NOMO-1 (cell line): ENCODE data around the gene SLC6A8.
"Not testable (repeated sequence)": the region's sequence is repeated elsewhere in the genome, so short reads cannot be mapped to it uniquely, and the experiment has no call there.

ENCODE experiments used
- DNase-seq, 2 experiments: peaks; one replicate each; lab custom pipeline; 2025; ENCODE audit not compliant: unreplicated experiment in 2 of 2; lab: John Stamatoyannopoulos, UW

The SLC6A8 gene

DNA sequence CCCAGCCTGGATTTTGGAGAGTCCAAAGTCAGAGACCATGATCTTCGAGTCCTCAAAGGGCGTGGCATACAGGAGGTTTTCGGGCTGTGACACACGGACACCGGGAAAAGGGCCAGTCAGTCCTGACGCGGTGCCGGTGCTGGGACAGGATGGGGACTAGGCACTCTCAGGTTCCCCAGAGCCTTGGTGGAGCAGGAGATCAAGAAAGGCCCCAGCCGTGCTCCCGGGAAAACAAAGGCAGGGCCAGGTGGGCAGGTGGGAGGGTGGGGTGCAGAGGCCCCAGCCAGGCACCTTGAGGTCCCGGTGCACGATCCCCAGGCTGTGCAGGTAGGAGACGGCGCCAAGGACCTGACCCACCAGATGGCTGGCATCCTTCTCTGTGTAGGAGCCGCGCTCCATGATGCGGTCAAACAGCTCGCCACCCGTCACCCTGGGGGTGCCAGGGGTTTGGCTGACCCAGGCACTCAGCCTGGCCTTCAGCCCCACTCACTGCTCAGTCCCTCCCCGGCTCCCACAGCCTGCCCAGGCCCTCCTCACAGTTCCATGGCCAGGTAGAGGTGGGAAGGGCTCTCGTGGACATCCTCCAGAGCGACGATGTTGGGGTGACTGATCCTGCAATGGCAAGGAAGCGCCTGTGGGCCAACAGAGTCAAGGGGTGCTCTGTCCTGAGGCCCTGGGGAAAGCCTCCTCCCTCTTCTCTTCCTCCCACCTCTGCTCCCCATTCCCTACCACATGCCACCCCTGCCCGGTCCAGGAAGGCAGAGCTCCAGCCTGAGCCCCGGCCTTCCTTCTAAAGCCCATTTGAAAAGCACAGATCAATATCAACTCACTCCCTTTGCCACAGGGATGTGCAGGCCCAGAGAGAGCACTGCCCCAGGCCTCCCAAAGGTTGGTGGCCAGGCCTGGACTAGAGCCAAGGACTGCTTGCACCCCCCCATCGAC is 15.9 kb upstream of the SLC6A8 start:
- no peak for DNase-seq

- DNase-seq, result no peak
Observed at GRCh38 chrX:153672531-153673427, 14.9 kb upstream of the SLC6A8 start.

DNA sequence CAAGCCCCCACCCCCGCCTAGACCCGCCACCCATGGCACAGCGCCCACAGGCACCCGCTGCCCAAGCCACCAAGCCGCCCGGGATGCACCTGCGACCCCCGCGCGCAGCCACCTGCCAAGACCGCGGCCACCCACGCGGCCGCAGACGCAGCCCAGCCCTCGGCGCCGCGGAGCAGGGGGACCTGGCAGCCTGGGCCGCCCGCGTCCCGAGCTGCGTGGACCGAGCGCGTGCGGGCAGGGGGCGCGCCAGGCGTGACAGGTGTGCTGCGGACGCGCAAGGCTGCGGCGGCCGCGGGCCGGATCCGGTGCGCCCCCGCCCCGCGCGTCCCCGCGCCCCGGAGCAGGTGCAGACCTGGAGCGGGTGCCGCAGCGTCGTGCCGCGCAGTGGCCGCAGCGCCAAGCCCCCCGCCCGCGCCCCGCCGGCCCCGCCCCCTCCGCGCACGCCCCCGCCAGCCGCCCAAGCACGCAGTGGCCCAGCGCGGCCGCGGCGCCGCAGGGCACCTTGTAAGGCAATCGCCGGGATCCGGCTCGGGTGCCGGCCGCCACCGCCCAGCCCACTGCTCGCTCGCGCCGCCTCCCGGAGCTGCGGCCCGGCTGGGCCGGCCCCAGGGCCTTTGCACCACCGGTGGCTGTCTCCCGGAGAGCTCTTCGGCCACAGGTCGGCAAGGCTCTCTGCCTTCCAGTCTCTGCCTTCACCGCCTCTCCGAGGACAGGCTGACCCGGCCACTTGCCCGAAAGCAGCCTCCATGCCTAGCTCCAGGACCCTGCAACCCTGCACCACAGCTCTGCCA is 14.1 kb upstream of the SLC6A8 start, which contains the start of gene PNCK:
PNCK (minus strand) TSS at position 386 of the 791 bp plus-strand sequence. CDS start 737 bp downstream, outside the sequence.
- no peak for DNase-seq

DNA sequence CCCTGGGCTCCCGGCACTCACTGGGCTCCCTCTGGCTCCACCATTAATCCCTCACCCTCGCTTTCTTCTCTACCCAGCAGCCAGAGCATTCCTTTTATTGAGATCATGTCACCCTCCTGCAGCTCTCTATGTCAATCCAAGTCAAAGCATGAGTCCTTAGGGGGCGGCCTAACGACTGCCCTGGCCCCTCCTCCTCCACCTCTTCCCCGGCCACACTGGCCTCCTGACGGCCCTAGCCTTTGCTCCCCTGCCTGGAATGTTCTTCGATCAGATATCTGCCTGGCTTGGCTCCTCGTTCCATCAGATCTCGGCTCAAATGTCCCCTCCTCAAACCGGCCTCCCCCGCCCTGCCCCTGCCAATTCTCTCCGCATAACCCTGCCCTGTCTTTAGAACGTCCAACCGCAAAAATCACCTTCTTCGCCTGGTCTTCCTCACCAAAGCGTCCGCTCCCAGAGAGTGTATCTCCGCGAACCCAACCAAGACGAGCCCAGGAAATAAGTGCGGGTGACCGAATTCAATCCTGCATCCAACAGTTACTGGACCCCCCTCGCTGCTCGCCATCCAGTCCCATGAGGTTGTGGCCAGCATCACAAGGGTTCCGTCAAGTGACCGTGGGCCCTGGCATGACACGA is 13.4 kb upstream of the SLC6A8 start:
- DNase-seq, result no peak

GRCh38 chrX:153681175-153681574 is 6.6 kb upstream of the SLC6A8 start:
- no peak for DNase-seq

GRCh38 chrX:153683486-153683885 is 4.2 kb upstream of the SLC6A8 start:
- not testable (repeated sequence) for DNase-seq

DNA sequence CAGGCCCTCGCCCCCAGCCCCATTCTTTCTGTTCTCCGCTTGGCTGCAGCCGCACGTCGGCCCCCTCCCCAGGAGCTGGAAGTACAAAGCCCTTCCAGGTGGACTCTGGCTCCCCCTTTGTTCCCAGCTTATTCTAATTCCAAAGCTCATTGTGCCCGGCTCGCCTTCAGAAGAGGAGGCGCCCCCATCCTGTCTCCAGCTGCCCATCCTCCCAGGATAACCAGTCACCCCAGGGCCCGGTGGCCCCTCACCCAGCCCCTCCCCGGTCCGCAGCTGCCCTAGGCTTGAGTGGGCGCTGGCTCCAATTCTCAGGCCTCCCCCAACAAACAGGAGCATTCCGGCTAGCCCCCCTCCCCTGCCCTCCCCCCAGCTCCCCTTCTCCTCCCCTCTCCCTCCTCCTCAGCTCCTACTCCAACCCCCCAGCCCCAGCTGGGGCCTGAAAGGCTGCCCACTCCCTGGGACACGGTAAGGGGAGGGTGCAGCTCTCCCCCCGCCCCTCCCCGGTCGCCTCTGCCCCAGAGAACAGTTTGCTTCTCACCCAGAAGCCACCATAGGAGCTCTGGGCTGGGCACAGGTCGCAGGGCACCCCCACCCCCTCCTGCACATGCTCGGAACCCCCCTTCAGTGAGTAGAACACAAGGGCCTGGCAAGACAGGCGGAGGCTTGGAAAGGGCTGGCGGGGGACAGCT is 3.1 kb upstream of the SLC6A8 start:
- DNase-seq, result no peak

GRCh38 chrX:153685156-153685536 is 2.6 kb upstream of the SLC6A8 start:
- no peak for DNase-seq

DNA sequence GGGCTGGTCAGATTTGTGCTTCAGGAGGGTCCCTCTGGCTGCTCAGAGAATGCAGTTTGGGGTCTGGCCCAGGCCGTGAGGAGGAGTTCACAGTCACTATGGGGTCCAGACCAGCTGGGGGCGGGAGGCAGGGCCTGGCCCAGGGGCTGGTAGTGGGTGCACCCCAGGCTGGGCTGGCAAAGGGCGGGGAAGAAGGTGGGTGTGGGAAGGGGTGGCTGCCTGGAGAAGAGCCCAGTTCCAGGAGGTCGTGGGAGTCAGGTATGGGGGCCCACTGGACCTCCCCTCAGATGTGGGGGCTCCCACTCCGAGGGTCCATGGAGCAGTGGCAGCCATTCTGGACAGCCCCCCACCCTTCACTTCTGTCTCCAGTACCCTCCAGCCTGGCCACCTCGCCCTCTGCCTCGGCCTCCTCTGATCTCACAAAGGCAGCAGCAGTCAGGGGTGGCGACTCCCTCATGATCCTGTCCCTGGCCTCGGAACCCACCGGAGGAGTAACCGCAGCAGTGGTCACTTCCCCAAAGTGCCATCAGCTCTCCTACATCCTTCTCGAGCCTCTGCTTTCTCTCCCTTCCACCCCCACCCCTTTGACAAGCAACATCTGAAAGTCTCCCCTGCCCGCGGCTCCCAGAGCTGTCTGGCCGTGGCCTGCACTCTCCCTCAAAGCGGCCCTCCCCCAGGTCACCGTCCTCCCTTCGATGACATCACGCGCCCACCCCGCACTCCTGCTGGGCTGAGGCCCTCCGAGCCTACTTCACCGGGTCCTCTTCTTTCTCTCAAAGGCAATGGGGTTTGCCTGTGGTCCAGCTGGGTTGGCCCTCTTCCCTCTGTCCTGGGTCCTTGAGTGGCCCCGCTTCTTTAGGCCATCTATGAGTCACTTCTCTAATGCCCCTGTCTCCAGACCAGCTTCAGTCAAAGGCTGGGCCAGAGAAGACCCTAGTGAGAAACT is 1.7 kb upstream of the SLC6A8 start:
- DNase-seq, result peak in 1 of 2 experiments; percentile 50

DNA sequence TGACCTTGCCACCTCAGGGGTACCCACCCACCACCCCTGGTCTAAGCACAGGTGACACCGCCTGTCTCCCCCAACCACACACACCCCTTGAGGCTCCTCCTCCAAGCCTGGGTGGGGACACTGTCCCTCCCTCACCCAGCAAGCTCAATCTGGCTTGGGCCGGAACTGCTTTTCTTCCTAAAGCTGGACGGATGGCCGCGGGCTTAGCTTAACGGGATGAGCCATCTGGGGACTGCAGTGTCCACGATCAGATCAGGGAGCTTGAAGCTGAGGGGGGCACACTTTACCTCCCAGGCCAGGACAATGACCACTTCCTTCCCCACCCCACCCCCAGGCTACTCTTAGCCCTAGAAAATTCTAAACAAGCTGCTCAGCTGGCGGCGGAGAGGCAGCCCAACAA is 1.0 kb upstream of the SLC6A8 start:
- DNase-seq, result no peak

DNA sequence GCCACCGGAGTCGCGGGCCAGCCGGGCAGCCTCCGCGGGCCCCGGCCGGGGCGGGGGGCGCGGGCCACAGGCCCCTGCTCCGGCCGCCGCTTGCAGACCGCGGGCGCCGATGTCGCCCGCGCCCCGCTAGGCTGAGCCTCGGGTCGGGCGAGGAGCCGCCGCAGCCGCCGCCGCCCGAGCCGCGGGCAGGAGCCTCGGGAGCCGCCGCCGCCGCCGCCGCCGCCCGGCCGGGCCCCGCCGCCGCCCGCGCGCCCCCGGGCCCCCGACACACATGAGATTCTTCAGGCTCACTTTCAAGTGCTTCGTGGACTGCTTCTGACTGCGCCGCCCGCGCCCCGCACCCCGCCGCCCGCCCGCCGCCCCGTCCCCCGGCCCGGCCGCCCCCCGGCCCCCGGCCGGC is 345 bp downstream of the SLC6A8 start:
- DNase-seq, result no peak

DNA sequence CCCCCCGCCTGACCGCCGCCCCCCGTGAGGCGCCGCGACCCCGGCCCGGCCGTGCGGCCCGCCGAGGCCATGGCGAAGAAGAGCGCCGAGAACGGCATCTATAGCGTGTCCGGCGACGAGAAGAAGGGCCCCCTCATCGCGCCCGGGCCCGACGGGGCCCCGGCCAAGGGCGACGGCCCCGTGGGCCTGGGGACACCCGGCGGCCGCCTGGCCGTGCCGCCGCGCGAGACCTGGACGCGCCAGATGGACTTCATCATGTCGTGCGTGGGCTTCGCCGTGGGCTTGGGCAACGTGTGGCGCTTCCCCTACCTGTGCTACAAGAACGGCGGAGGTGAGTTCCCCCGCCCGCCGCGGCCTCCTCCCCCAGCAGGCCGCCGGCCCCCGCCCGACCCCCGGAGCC is 780 bp downstream of the SLC6A8 start:
- no peak for DNase-seq

- DNase-seq, result no peak
Observed at GRCh38 chrX:153688911-153689590, 1.3 kb downstream of the SLC6A8 start.

GRCh38 chrX:153689654-153690465 is 2.1 kb downstream of the SLC6A8 start:
- no peak for DNase-seq

GRCh38 chrX:153690466-153690865 is 2.7 kb downstream of the SLC6A8 start:
- DNase-seq, result no peak

DNA sequence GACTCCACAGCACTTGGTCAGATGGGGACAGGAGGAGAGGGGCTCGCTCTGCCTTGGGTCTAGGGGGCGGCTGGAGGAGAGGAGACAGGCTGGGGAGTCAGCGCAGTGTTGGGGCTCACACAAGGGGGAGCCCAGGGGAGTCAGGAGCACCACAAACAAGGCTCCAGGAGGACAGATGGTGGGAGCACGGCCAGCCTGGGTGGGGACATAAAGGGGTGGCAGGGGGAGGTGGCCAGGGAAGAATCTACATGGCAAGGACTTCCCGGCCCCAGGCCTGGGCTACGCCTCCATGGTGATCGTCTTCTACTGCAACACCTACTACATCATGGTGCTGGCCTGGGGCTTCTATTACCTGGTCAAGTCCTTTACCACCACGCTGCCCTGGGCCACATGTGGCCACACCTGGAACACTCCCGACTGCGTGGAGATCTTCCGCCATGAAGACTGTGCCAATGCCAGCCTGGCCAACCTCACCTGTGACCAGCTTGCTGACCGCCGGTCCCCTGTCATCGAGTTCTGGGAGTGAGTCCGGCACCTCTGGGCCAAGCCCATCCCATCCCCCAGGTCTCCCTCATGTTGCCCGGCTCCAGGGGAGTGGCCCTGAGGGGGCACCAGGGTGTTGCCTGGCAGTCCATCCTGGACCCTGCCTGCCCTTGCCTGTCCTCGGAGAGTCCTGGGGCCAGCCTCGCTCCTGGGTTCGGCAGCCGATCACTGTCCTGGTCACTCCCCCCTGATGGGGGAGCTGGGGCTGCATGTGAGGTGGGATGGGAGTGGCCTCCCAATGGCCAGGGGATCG is 3.5 kb downstream of the SLC6A8 start:
- DNase-seq, result not testable (repeated sequence)
